Right atrium auricular region (tissue), 2 donors: ENCODE measurements around the gene TFPT. TPM values are rescaled to one million over a fixed set of nuclear protein-coding genes. Genes with fewer than 3 reads are reported as not detected.

Experiments
- DNase-seq: peaks from one replicate; pipeline ENCODE4 v3.0.0-alpha.2; 2019; ENCODE audit warnings: low spot score
- H3K27ac ChIP-seq, 2 donors: fragments of 200-600 bp; sonication (generic); 1 replicate in 1 of 2; 2 replicates in 1 of 2; pipeline ENCODE4 v1.5.1; 2016 to 2019
- H3K27me3 ChIP-seq, 2 donors: fragments of 200-600 bp; sonication (generic); one replicate each; pipeline versions ENCODE4 v1.5.1 to v1.6.0; 2017 to 2019
- H3K36me3 ChIP-seq: fragments of 200-600 bp; sonication (generic); one replicate; pipeline ENCODE4 v1.5.1; 2016
- H3K4me1 ChIP-seq, 2 donors: fragments of 200-600 bp; sonication (generic); one replicate each; pipeline versions ENCODE4 v1.5.1 to v1.6.0; 2017 to 2019
- H3K4me3 ChIP-seq, 2 donors: fragments of 200-600 bp; sonication (generic); 1 replicate in 1 of 2; 2 replicates in 1 of 2; pipeline ENCODE4 v1.5.1; 2017 to 2019; ENCODE audit warnings: mild to moderate bottlenecking in 1 of 2, moderate library complexity in 1 of 2
- H3K9me3 ChIP-seq, 2 donors: fragments of 200-600 bp; sonication (generic); one replicate each; pipeline ENCODE4 v1.5.1; 2019
- CTCF ChIP-seq, 2 donors: fragments of 200-600 bp; sonication (generic); IDR thresholded peaks; one replicate each; pipeline ENCODE4 v1.5.1; 2019; ENCODE audit warnings: antibody characterized with exemption in 2 of 2
- total RNA-seq, 2 donors: library from RNA; depleted of rRNA; stranded (reverse); fragments of >200 nt; gene quantifications; one replicate each; pipeline ENCODE4 v1.1.0, GENCODE V29; 2016

The TFPT gene
- total RNA-seq, 2 donors from 2014 or later: 10.2 to 19.6 TPM

- no peak for DNase-seq
- H3K27ac ChIP-seq: peak overlapping the region; percentile 77 to 86
Measured at GRCh38 chr19:54160854-54161253, 45.4 kb upstream of the TFPT start.

GRCh38 chr19:54160182-54160811 is 44.8 kb upstream of the TFPT start:
- Histone ChIP-seq H3K27ac (peak overlapping the region; percentile 77 to 86), H3K4me3 (peak overlapping the region; percentile 49 to 79), H3K27me3 (no peaks in the 10 kb centered on the region), H3K36me3 (peaks cover 29% of the 10 kb centered on the region), H3K9me3 (no peaks in the 10 kb centered on the region), H3K4me1 (peaks cover 0 to 49% of the 10 kb centered on the region in 2 donors)
- DNase-seq: no peak
- TF ChIP-seq CTCF (IDR thresholded peaks at IDR 0.05): no peak

More at GRCh38 chr19:54160854-54161253, 45.4 kb upstream of the TFPT start:
- Histone ChIP-seq H3K9me3 (no peaks in the 10 kb centered on the region), H3K27me3 (no peaks in the 10 kb centered on the region), H3K4me1 (peaks cover 0 to 49% of the 10 kb centered on the region in 2 donors), H3K4me3 (peak overlapping the region in 1 of 2 donors; percentile 79), H3K36me3 (peaks cover 23% of the 10 kb centered on the region)
- no peak for TF ChIP-seq CTCF (IDR thresholded peaks at IDR 0.05)

DNA sequence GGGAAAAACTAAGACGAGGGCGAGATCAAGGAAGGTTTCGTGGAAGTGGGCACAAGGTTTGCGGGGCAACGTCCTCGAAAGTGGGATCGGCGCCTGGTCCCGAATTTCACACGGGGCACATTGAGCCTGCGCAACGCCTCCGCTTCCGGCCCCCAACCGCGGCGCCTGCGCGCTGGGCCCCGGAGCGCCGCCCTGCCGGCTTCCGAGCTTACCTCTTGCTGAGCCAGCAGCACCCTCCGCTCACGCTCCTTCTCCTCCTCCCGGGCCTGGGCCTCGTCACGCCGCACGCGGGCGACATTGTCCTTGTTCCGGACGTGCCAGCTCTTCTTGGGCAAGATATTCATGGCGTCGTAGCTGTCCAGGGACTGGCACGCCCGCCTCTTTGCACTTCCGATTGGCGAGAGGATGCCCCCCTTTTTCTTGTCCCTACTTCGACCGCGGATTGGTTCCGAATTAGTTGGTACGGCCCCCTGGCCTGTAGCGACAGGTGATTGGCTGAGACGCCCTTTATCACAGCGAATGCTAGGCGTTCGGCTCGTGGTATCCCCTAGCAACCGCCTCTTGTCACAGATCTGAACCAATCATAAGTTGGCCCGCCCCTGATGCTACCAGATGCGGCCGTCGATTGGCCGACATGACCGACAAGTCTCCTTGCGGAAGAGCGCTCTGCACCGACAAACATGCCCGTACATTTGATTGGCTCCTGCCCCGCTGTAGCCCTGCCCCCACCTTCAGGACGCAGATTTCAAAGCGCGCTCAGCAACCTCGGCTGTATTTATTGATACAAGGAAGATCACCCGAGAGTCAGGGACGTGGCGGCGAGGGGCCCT is 44.1 kb upstream of the TFPT start, which contains the start of gene LENG1:
Gene LENG1 (minus strand): TSS at position 370 of the 830 bp plus-strand sequence. CDS start 26 bp downstream, at position 344.
- Histone ChIP-seq H3K27ac (peak within 1 kb of the TSS; percentile 96), H3K27me3 (no peaks in the 10 kb centered on the region), H3K36me3 (peaks cover 36% of the 10 kb centered on the region), H3K9me3 (no peaks in the 10 kb centered on the region), H3K4me3 (peak within 1 kb of the TSS; percentile 65 to 79), H3K4me1 (peaks cover 0 to 45% of the 10 kb centered on the region in 2 donors)
- TF ChIP-seq CTCF (IDR thresholded peaks at IDR 0.05): peak in 1 of 2 donors; percentile 64
- DNase-seq: peak; percentile 100

- H3K36me3 ChIP-seq: peaks cover 43% of the 10 kb centered on the region
- H3K4me1 ChIP-seq: peaks cover 0 to 41% of the 10 kb centered on the region in 2 donors
- TF ChIP-seq CTCF (IDR thresholded peaks at IDR 0.05): no peak
Measured at GRCh38 chr19:54158812-54159351, 43.4 kb upstream of the TFPT start.

GRCh38 chr19:54156953-54157352 is 41.5 kb upstream of the TFPT start:
- TF ChIP-seq CTCF (IDR thresholded peaks at IDR 0.05): no peak
- Histone ChIP-seq H3K9me3 (no peaks in the 10 kb centered on the region), H3K27ac (no peak overlapping the region), H3K36me3 (peaks cover 62% of the 10 kb centered on the region), H3K27me3 (no peaks in the 10 kb centered on the region), H3K4me3 (no peak overlapping the region), H3K4me1 (peaks cover 0 to 41% of the 10 kb centered on the region in 2 donors)
- no peak for DNase-seq

More at GRCh38 chr19:54158812-54159351, 43.4 kb upstream of the TFPT start:
- peak overlapping the region; percentile 96 for H3K27ac ChIP-seq
- DNase-seq: no peak
- H3K4me3 ChIP-seq: peak overlapping the region; percentile 65 to 79
- H3K9me3 ChIP-seq: no peaks in the 10 kb centered on the region
- no peaks in the 10 kb centered on the region for H3K27me3 ChIP-seq
